Measurements from ENCODE around the gene SEC14L1.
"Not testable (repeated sequence)": the region's sequence is repeated elsewhere in the genome, so short reads cannot be mapped to it uniquely, and the experiment has no call there.

SEC14L1 gene

DNA sequence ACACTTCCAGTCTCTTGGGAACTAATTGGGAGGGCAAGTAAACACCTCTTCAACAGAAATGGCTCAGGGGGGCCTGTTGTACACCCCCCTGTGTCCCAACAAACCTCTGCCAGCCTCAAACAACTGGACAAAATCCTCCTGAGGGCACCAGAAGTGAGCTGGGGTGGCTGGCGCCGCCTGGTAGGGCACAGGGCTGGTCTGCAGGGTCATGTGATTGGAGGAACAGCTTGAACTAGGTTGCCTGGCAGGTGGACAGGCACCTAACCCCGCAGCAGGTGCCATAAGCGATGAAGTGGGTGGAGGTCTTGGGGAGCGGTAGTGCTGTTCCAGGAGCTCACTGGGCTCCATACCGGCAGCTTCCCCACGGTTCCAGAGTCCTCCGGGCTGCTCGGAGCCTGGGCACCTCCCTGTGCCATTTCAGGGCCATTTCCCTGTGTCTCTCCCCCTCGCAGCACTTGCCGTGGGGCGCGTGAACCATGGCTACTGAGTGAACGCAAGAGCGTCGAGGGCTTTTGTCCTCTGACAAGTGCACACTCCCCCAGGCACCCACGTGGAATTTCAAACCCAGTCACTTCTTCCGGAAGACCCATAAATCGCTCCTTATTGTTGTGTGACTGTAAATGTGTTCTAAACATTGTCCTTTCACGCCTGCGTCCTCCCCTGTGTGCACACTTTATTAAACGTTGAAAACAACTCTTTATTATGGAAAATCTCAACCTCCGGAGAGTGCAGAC lies 101.5 kb downstream of the SEC14L1 start:
- in situ Hi-C loops (cut with HindIII; ENCODE audit: low pct_ligation_motif_present, low pct_unique_long_range_greater_than_20kb, low sequenced_read_pairs) = no loop called here

DNA sequence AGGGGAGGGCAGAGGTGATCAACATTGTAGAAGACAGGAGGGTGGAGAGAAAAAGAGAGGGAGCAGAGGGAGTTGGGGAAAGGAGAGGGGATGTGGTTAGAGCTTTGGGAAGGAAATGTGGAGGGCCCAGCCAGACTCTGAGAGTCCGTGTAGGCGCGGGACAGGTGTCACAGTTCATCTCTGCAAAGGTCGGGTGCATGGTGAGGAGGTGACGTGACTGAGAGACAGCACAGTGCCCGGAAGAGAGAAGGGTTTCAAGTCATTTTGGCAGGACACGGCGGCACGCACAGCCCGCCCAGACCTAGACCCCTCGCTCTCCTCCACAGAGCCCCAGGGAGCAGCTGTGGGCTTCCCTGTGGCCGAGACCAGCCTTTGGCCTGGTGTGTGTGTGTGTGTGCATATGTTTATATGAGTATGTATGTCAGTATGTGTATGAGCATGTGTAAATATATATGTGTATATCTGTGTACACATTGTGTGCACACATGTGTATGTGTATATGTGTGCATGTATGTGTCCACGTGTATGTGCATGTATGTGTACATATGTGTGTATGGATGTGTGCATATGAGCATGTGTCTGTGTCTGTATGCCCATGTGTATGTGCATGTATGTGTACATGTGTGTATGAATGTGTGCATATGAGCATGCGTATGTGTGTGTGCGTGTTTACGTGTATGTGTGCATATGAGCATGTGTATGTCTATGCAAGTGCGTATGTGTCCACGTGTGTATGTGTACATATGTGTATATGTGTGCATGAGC lies 104.6 kb downstream of the SEC14L1 start:
- in situ Hi-C loops (cut with HindIII; ENCODE audit: low pct_ligation_motif_present, low pct_unique_long_range_greater_than_20kb, low sequenced_read_pairs) = no loop called here
- DNase-seq = no peak

More for the DNA sequence above, 101.5 kb downstream of the SEC14L1 start:
- no peak for DNase-seq

DNA sequence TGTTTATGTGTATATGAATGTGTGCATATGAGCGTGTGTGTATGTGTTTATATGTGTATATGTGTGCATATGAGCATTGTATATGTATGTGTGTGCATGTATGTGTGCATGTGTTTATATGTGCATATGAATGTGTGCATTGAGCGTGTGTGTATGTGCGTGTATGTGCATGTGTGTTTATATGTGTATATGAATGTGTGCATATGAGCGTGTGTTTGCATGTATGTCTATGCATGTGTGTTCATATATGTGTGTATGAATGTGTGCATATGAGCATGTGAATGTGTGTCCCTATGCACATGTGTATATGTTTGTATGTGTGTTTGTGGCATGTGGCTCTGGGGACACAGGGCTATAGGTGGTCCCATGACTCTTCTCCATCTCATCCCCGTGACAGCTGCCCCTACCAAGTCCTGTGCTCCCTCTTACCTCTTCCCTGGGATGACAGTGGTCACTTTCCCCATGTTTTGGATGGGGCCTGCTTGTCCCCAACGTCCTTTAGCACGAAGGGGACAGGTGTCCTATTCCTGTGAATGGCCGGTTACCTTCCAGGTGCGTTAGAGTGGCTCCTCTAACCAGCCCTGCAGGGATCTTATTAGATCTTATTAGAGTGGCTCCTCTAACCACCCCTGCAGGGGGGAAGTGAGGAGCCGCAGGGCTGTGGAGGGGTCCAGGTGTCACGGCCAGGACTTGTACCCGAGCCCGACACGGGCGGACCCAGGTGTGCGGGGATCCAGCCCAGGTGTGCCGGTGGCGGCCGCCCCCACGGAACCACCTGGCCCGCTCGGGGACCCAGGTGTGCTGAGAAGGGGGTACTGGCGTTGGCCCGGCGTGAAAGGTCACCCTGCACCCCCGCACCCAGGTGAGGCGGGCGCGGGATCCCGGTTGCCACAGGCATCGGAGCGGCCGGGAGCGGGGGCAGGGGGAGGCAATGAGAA lies 105.6 kb downstream of the SEC14L1 start:
- in situ Hi-C loops (cut with HindIII; ENCODE audit: low pct_ligation_motif_present, low pct_unique_long_range_greater_than_20kb, low sequenced_read_pairs) = no loop called here
- DNase-seq = no peak

DNA sequence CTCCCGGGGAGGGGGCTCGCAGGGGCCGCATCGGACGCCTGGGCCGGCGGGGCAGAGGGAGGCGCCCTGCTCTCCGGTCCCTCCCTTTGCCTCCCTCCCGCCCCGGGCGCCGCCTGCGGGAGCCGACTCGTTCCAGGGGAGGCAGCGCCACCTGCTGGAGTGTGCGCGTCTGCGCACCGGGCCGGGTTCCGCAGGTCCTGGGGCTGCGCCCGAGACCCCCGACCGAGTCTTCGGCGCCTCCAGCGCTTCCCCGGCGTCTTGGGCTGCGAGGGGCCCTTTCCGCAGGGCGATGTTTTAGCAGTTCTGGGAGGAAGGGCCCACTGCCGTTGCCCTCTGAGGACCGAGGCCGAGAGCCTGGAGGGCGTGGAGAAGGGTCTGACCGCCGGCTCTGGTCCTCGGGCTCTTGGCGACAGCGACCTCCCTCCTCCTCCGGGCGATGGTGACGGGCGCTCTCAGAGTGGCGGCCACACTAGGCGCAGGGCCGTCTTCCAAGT lies 106.3 kb downstream of the SEC14L1 start:
- in situ Hi-C loops (cut with HindIII; ENCODE audit: low pct_ligation_motif_present, low pct_unique_long_range_greater_than_20kb, low sequenced_read_pairs) = no loop called here
- DNase-seq = peak; percentile 78

DNA sequence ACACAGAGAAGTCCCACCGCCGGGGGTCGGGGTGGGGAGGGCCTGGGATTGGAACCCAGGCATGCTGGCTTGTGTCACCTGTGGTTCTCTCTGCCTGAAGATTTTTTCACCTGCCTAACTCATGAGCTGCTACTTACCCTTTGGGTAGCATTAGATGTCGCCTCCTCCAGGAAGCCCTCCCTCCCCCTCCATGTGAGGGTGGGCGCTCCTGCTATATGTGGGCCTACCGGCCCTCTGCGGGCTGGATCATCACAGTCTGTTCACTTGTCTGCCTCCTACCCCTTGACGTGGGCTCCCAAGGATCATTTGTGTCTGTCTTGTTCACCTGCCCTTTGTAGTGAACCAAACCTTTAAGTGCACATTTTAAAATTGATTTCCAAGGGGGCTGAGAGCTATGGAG lies 106.8 kb downstream of the SEC14L1 start:
- in situ Hi-C loops (cut with HindIII; ENCODE audit: low pct_ligation_motif_present, low pct_unique_long_range_greater_than_20kb, low sequenced_read_pairs) = no loop called here
- no peak for DNase-seq

DNA sequence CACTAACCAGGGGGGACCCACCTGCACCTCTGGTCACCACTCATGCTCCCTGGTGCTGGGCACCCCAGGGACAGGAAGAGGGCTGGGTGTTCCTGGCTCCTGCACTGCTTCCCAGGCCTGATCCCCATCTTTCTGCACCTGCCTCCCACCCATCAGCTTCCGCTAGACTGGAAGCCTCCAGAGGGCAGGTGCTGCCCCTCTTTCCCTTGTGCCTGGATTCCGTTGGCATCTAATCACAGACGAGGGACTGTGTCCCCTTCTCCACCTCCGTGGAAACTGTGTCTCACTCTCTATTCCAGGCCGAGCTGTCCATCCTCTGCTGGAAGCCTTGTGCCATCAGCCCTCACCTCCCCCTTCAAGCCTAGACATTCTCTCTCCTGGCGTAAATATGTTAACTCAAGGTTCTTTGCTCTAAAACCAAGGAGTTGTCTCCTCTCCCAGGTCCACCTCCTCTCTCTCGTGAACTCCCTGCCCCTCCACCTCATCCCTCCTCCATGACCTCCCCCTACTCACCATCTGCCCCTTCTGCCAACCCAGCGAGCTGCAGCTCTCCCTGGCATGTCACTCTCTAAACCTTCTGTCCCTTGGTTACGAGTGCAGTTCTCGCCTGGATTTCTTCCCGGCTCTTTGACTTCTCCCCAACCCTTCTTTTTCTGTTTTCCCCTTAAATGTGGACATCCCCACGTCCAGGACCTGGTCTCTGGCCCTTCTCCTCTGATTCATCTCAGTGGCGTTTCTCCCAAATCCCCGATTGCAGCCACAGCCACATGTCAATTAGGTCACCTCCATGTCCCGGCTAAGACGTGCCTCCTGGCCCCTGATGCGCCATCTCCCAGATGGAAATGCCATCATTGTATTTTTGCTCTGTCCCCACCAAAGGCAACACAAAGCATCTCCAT lies 107.7 kb downstream of the SEC14L1 start:
- no peak for DNase-seq
- in situ Hi-C loops (cut with HindIII; ENCODE audit: low pct_ligation_motif_present, low pct_unique_long_range_greater_than_20kb, low sequenced_read_pairs) = no loop called here

DNA sequence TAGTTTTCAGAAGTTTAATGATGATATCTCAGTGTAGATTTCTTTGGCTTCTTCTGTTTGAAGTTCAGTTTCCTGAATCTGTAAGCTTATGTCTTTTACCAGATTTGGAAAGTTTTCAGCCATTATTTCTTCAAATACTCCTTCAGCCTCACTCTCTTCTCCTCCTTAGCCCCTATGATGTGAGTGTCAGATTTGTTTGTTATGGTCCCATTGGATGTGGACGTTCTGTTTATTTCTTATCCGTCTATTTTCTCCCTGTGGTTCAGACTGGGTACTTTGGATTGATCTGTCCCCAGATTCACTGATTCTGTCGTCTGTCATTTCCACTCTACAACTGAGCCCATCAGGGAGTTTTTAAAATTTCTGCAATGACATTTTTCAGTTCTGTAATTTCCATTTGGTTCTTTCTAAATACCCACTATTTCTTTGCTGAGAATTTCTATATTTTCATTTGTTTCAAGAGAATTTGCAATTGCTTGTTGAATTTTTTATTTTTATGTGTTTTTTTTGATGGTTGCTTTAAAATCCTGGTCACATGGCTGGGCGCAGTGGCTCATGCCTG lies 110.9 kb downstream of the SEC14L1 start:
- no peak for DNase-seq
- in situ Hi-C loops (cut with HindIII; ENCODE audit: low pct_ligation_motif_present, low pct_unique_long_range_greater_than_20kb, low sequenced_read_pairs) = no loop called here

DNA sequence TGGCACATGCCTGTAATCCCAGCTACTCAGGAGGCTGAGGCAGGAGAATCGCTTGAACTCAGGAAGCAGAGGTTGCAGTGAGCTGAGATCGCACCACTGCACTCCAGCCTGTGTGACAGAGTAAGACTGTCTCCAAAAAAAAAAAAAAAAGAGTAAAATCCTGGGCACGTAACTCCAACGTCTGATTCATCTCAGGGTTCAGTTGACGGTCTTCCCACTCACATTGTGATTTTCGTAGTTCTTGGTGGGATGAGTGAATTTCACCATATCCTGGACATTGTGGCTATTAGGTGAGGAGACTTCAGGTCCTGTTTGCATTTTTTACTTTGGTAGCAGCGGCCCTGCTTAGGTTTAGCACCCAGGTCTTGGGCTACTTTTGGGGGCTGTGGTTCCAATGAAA lies 111.5 kb downstream of the SEC14L1 start:
- DNase-seq; in situ Hi-C loops (cut with HindIII; ENCODE audit: low pct_ligation_motif_present, low pct_unique_long_range_greater_than_20kb, low sequenced_read_pairs): not testable (repeated sequence)

DNA sequence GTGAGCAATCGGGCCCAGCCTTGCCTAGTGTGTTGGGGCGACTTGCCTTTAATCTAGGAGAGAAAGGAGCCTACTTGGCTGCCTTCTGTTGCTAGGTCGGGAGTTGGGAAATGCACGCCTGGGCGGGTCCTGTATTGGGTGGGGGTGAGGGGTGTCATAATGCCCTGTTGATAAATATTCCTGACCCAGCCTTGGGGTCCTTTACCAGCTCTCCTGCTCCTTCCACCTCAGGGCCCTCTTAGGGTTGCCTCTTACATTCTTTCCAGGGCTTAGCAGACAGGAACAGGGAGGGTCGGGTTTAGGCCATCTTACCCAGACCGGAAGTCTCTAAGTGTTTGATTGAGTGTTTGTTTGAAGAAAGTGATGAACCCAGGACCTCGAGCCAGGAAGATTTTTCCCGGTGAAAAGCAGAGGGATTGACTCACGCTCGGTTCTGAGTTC lies 112.9 kb downstream of the SEC14L1 start:
- DNase-seq = no peak
- in situ Hi-C loops (cut with HindIII; ENCODE audit: low pct_ligation_motif_present, low pct_unique_long_range_greater_than_20kb, low sequenced_read_pairs) = no loop called here

DNA sequence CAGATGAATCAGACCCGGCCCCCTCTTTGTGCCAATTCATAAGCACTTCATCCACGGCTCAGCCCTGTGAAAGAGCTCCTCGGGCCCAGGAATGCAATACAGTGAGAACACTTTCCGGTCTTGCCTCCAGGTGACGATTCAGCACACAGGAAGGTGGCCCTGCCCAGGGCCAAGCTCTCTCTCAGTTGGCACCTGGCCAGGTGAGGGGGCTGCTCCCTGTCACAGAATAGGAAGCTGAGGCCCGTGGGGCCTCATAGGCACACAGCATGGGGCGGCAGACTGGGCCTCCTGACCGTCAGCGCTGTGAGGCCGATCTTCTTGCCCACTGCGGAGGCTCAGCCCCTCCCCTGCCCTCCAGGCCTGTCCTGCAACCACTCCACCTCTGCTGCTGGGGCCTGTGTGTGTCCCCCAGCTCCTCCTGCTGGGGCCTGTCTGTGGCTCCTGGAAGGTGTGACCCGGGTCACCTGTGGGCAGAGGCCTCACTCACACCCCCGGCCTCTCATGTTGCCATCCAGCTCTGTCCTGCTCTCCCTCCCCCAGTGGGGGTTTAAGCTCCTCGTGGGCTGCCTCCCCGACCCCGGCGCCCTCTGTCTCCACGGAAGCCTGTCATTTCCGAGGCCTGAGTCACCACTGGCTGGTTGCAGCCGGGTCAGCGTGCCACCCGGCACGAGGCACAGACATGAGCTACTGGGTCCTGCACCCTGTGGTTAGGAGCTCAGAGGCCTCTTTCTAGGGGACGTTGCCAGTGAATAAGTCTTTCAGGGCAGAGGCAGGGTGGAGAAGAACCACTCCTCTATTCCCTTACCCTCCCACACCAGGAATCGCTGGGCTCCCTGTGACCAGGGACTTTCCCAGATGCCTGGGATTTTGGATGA lies 114.4 kb downstream of the SEC14L1 start:
- peak; percentile 99 for DNase-seq
- in situ Hi-C loops (cut with HindIII; ENCODE audit: low pct_ligation_motif_present, low pct_unique_long_range_greater_than_20kb, low sequenced_read_pairs) = no loop called here

DNA sequence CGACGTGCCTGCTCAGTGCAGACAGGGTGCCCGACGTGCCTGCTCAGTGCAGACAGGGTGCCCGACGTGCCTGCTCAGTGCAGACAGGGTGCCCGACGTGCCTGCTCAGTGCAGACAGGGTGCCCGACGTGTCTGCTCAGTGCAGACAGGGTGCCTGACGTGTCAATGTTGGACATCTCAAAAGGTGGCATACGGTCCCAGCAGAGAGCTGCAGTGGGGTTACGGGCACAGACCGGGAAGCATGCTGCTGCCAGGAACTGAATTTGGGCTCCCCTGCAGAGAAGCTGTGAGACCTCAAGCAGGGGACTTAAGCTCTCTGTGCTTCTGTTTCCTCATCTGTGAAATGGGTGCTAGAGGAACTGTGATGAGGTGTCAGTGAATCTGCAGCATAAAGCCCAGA lies 115.2 kb downstream of the SEC14L1 start:
- DNase-seq = peak; percentile 23
- in situ Hi-C loops (cut with HindIII; ENCODE audit: low pct_ligation_motif_present, low pct_unique_long_range_greater_than_20kb, low sequenced_read_pairs) = not testable (repeated sequence)

DNA sequence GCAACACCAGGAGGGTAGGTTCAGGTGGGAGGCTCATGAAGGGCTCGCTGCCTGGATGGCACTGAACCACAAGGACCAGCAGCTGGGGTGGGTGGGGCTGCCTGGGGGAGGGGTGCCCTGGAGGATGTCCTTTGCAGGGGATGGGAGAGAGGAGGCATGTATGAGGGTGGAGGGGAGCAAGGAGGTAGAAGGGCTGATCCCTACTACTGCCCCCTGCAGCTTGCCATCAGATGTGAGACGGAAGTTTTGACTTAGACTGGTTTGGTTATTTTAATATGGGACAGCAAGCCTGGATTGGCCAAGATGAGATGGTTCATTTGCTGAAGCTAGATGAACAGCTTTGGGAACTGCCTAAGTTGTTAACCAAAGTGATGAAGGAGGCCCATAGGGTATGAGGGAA lies 115.9 kb downstream of the SEC14L1 start:
- DNase-seq = peak; percentile 27
- in situ Hi-C loops (cut with HindIII; ENCODE audit: low pct_ligation_motif_present, low pct_unique_long_range_greater_than_20kb, low sequenced_read_pairs) = no loop called here

DNA sequence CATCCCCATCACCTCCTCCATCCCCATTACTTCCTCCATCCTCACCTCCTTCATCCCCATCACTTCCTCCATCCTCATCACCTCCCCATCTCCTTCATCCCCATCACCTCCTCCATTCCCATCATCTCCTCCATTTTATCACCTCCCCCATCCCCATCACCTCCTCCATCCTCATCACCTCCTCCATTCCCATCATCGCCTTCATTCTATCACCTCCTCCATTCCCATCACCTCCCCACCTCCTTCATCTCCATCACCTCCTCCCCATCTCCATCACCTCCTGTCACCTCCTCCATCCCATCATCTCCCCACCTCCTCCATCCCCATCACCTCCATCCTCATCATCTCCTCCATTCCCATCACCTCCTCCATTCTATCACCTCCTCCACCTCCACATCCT lies 116.4 kb downstream of the SEC14L1 start:
- in situ Hi-C loops (cut with HindIII; ENCODE audit: low pct_ligation_motif_present, low pct_unique_long_range_greater_than_20kb, low sequenced_read_pairs) = no loop called here

DNA sequence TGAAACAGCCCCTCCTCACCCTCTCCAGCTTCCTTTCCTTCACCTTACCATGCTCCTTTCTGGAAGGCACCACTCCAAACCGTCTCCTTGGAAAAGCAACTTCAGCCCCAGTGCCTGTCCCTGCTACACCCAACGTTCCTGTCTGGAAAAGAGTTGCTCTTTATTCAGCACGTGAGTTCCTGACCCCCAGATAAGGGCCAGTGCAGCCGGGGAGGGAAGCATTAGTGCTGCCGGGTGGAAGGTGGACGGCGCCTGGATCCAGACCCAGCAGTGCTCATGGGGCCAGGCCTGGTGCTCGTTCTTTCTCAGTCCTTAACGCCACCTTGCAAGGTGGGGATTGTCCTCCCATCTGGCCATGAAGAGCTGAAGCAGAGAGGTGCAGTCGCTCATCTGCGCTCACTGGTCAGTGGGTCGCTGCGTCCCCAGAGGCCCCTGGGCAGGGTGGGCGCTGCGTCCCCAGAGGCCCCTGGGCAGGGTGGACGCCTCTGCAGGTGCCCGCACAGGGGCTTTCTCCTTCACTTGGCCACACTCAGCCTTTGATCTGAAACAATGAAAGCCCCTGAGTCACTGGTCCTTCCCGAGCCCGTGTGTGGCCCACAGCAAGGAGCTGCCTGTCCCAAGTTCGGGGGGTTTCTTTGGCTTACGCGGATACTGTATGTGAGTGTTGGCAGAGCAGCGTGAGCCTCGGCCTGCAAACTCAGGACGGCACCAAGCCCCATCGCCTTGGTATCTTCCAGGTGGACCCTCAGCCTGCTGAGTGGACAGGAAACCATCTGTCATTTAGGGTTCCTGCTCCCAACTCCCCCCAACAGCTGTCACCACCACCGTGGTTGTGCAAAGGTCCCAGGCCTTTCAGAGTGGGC lies 117.1 kb downstream of the SEC14L1 start:
- no peak for DNase-seq
- in situ Hi-C loops (cut with HindIII; ENCODE audit: low pct_ligation_motif_present, low pct_unique_long_range_greater_than_20kb, low sequenced_read_pairs) = no loop called here

More for the DNA sequence above, 116.4 kb downstream of the SEC14L1 start:
- DNase-seq = no peak

DNA sequence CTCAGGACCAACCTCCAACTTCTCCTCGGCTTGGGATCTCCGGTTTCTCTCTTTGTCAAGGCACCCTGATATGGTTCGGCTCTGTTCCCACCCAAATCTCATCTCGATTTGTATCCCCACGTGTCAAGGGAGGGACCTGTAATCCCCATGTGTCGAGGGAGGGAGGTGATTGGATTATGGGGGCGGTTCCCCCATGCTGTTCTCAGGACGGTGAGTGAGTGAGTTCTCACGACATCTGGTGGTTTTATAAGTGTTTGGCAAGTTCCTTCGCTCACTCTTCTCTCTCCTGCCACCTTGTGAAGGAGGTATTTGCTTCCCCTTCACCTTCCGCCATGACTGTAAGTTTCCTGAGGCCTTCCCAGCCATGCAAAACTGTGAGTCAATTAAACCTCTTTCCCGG lies 117.9 kb downstream of the SEC14L1 start:
- no peak for DNase-seq
- in situ Hi-C loops (cut with HindIII; ENCODE audit: low pct_ligation_motif_present, low pct_unique_long_range_greater_than_20kb, low sequenced_read_pairs) = no loop called here

Measured in ACHN (cell line).